HG03175 (cell line): Measurements from ENCODE around the gene RHOT1.
"Not testable (repeated sequence)": the region's sequence is repeated elsewhere in the genome, so short reads cannot be mapped to it uniquely, and the experiment has no call there.

Source experiments
- ATAC-seq: cut with Tn5 transposase; IDR thresholded peaks from one replicate; pipeline ENCODE4 v1.9.1; 2021; ENCODE audit warnings: mild to moderate bottlenecking, moderate library complexity; ENCODE audit not compliant: unreplicated experiment

The RHOT1 gene

DNA sequence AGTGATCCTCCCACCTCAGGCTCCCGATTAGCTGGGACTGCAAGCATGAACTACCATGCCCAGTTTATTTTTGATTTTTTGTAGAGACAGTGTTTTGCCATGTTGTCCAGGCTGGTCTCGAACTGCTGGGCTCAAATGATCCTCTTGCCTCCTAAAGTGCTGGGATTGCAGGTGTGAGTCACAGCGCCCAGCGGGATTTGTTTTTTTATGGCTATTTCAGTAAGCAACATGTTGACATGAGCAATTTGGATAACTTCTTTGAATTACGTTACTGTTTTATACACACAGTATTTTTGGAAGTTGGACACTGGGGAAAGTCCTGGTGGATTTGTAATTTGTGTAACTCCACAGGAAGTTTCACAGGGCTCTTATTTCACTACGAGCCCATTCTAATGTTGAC, 18.5 kb upstream of the RHOT1 start:
- ATAC-seq, result no peak

DNA sequence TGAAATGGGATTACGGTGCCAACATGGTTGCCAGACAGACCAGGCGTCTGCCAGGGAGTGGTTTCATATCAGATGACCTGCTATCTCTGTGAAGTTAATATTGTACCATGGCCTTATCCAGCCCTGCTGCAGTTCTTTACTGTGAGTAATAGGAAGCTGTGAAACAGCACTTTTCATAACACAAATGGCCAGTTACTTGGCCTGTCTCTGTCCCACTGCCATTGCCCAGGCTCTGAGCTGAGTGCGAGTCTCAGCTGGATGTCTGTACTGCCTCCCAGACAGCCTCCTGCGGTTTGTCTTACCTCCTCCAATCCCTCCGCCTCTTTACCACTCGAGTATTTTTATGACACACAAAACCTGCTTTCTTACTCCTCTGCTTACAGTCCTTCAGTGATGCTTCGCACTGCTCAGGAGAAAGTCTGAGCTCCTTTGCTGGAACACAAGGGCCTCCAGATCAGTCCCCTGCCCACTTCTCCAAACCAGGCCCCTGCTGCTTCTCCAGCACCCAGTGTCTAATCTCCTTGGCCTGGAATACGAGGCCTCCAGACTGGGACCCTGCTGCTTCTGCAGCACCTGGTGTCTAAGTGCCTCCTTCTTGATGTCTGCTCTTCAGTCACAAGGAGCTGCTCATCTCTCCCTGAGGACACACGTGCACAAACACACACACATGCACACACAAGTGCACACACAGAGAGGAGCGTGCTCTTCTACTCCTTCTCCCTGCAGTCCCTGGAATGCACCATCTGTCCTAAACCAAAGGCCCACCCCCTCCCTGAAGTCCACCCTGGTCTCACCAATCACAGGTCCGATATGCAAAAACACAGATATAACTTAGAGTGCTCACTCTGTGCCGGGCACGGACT, 17.1 kb upstream of the RHOT1 start:
- ATAC-seq, result no peak

DNA sequence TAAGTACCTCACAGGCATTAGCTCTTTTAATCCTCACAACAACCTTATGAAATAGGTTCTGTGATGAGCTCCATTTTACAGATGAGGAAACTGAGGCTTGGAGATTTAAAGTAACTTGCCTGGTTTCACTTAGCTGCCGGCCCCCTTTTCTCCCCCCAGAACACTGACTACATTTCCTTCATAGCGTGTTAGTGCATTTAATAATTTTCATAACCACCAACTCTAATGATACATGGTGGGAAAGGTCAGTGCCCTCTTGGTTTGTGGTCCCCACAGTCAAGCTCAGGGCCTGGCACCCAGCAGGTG, 16.5 kb upstream of the RHOT1 start:
- ATAC-seq, result no peak

DNA sequence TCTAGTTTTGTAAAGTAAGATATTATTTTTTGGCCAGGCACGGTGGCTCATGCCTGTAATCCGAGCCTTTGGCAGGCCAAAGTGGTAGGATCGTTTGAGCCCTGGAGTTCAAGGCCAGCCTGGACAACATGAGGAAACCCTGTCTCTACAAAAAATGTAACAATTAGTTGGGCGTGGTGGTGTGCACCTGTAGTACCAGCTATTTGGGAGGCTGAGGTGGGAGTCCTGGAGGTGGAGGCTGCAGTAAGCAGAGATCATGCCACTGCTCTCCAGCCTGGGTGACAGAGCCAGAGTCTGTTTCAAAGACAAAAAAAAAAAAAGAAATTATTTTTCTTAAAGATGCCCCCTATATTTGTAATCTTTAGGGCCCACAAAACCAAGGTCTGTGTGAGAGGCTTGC, 16.0 kb upstream of the RHOT1 start:
- ATAC-seq, result no peak

DNA sequence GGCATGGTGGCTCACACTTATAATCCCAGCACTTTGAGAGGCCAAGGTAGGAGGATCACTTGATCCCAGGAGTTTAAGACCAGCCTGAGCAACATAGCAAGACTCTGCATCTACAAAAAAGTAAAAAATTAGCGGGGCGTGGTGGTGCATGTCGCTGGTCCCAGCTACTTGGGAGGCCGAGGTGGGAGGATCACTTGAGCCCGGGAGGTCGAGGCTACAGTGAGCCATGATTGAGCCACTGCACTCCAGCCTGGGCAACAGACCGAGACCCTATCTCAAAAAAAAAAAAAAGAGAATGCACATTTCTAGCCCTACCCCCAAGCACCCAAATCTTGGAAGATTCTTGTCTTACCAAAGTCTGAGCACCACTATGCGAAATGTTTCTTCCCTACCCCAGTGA, 15.6 kb upstream of the RHOT1 start:
- ATAC-seq, result no peak

DNA sequence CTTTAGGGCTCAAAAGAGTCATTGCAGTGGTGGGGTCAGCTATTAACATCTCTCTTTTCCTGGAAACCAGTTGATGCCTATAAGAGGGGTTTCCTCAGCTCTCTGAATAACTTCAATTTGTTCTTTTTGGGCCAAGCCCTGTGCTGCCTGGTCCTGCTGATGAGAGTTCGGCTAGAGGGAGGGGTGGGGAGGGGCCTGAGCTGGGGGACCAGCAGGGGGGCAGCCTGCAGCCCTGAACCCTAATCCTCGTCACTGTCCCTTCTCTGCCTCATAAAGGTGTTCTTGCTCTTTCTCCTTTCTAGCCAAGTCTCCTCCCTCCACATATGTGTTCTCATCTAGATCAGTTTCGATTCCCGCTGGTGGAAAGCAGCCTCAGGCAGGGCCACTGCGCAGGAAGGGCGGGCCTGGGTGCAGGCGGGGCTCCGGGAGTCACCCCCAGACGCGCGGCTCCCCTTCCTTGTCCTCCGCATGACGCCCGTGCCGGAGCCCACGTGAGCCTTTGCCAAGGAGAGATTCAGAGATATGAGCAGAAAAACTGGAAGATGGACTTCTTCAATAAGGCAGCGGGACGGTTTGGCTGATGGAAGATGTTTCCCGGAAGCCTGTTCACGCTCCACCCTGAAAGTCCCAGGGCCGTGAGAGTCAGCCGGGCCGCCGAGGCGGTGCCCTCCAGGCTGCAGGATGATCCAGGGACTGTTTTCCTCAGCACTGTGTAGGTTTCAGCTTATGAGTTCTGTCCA, 15.0 kb upstream of the RHOT1 start:
- ATAC-seq, result peak; percentile 85

DNA sequence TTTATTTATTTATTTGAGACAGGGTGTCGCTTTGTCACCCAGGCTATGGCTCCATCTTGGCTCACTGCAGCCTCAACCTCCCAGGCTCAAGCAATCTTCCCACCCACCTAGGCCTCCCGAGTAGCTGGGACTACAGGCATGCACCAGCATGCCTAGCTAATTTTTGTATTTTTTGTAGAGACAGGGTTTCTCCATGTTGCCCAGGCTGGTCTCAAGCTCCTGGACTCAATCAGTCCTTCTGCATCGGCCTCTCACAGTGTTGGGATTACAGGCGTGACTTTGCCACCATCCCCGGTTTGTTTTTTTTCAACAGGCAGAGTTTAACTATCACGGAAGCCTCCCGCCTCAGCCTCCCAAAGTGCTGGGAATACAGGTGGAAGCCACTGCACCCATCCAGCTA, 13.8 kb upstream of the RHOT1 start:
- ATAC-seq, result not testable (repeated sequence)

DNA sequence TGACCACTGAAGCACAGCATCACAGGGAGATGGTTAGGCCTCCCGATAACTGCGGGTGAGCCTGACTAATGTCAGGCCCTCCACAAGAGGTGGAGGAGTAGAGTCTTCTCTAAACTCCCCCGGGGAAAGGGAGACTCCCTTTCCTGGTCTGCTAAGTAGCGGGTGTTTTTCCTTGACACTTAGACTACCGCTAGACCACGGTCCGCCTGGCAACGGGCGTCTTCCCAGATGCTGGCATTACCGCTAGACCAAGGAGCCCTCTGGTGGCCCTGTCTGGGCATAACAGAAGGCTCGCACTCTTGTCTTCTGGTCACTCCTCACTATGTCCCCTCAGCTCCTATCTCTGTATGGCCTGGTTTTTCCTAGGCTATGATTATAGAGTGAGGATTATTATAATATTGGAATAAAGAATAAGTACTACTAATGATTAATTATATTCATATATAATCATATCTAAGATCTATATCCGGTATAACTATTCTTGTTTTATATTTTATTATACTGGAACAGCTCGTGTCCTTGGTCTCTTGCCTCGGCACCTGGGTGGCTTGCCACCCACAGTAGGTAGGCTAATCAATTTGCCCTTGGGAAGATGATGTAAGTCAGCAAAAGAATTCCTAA, 6.7 kb upstream of the RHOT1 start:
- not testable (repeated sequence) for ATAC-seq

DNA sequence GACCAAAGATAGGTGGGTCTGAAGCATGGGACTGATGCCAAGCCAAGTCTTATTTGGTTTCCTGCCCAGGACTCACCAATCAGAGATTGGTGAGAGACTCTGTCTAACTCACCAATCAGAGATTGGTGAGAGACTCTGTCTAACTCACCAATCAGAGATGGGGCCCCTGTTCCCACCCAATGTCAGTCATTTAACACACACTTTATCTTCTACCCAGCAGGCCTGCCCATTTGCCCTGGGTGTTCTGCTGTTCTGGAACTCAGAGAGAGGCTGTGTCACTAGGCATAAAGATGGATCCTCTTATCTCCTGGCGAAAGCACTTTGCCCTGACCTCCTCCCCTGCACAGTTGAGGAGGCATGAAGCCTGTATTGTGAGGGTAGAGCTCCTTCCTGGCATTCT, 5.4 kb upstream of the RHOT1 start:
- ATAC-seq, result no peak

DNA sequence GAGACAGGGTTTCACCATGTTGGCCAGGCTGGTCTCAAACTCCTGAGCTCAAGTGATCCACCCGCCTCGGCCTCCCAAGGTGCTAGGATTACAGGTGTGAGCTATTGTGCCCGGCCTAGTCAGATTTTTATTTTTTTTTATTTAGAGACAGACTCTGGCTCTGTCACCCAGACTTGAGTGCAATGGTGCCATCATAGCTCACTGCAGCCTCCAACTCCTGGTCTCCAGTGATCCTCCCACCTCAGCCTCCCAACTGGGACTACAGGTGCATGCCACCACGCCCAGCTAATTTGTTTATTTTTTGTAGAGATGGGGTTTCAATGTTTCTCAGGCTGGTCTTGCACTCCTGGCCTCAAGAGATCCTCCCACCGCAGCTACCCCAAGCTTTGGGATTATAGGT, 2.8 kb upstream of the RHOT1 start:
- ATAC-seq, result not testable (repeated sequence)

DNA sequence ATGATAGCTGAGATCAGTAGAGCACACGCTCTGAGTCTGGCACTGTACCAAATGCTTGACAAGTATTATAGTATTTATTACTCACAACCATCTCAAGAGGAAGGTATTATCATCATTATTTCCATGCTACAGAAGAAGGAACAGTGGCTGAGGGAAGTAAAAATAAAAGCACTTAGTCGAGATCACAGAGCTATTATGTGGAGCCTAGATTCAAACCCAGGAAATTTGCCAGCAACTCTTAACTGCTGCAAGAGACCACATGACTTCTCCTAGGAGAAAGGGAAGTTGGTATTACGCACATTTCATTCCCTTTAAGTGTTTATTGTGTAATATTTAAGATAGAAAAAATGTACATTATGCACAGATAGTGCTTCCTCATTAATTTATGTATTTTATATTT, 1.0 kb upstream of the RHOT1 start:
- no peak for ATAC-seq

DNA sequence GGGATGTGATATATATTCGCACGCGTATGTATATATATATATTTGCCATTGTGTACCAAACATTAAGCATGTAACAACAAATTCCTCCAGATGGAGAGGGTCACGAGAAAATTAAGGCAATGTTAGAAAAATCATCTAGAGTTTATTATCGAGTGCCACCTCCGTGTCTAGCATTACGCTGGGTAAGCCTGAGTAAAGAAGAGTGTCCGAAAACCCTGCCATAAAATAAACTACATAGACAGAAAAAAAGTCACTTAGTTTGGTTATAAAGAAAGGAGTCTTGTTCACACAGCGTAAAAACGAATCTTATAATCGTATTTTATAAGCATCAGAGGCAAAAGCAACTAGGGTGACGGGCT, 644 bp upstream of the RHOT1 start:
- no peak for ATAC-seq

DNA sequence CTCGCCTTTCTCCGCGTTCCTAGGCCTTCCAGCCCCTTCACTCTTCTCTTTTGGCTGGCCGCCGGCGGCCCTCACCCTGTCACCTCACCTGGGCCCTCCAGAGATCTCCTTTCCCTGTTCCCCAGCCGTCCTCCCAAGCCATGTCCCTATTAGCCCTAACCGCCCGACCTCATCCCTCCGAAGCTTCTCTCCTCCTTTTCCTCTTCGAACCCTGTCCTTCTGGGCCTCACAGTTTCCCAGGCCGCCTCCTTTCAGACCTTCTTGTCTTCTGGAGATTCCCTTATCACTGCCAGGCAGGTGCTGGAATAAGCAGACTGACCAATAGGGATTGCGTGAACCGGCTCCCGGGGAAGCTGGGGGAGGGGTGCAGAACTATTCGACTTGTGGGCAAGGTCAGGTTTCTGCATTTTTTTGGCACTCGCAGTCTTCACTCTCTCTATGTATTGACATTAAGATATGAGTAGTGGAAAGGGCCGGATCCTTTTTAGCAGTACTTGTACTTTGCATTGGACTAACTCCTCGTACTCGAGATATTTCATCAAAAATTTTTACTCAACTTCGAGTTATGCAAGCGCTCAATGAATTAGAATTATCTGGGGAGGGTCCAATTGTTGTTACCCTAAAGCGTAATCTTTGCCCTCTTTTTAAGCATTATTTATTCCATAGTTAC, 690 bp downstream of the RHOT1 start:
- no peak for ATAC-seq

DNA sequence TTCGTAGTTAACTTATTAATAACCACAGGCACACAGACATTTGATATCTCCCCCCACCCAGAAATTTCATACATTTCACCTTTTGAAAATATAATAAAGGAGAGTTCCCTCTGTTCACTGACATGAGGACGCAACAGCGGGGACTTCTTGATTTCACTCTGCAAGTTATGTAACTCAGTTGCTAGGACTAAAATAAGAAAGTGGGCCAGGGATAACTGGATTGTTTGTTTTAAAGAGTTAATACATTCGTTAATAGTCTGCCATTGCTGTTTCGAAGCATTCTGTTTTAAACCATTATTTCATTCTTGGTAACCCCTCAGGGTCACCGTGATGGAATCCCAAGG, 1.2 kb downstream of the RHOT1 start:
- no peak for ATAC-seq

DNA sequence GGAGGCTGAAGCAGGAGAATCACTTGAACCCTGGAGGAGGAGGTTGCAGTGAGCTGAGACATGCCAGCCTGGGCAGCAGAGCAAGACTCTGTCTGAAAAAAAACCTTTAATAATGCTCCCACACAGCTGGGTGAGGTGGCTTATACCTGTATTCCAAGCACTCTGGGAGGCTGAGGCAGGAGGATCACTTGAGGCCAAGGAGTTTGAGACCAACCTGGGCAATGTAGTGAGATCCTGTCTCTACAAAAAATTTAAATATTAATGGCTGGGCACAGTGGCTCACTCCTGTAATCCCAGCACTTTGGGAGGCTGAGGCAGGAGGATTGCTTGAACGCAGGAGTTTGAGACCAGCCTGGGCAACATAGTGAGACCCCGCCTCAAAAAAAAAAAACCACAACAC, 2.1 kb downstream of the RHOT1 start:
- not testable (repeated sequence) for ATAC-seq

DNA sequence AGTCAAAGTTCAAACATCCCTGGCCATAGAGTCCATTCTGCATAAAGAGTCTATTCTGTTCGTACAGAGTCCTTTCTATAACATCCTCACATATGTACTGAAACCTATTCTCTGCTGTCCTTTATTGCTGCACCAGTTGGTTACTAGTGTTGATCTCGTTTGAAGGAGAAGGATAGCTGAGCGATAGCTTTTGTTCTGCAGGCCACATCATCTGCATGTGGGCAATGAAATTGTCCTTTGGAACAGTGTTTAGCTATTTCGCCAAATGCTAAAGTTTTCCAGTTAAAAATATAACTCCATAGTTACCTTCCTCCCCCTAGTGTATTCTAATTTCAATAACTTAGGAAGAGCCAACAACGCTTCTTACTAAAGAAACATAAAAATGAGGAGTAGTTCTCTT, 6.0 kb downstream of the RHOT1 start:
- ATAC-seq, result no peak

DNA sequence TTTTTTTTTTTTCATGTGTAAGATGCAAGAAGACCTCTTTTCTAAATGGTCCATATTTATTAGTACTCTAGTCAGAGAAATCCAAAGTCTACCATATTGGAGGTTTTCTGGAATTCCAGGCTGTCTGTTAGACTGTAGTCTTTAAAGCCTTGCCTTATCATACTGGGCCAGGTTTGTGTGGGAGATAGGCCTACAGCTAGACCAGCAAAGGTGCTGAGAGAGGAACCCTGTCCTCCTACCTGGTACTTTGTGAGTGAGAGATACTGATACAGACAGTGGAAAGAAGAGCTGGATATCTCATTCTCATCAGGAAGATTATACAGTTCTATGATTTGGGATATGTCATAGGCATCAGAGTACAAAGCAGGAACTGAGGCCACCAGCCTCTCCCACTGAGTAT, 8.1 kb downstream of the RHOT1 start:
- ATAC-seq, result no peak

DNA sequence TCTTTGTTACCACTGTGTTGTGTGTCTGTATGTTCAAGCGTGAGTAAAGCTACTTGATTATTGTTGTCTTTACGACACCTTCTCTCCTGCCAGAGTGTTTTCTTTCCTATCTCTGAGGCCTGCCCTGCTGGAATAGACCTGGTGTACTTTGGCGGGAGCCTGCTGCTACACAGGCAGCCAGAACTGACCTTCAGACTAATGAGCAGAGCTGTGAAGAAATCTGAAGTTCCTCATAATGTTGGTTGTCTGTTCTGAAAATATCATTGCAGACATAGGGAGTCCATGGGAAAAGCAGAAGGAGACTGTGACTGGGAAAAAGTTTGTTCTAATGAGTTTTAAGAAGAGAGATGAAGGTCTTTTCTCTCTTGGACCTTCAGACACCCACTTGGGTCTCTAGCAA, 9.8 kb downstream of the RHOT1 start:
- ATAC-seq, result no peak

DNA sequence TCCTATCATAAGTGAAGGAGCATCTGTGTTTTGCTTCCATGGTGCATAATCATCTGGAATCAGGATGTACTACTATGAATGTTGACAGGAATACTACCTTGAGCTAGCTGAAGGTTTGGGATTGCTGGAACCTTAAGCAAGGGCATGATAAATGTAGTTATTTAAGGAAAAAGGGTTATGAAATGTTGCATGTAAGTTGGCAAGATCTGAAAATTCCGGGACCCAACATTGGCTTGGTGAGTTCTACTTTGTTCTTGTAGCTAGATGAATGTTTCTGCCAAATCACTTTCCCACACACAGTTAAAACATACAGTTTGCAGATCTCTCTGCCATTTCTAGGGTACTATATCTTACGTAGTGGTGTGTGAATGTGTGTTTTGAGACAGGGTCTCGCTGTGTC, 13.6 kb downstream of the RHOT1 start:
- ATAC-seq, result no peak

DNA sequence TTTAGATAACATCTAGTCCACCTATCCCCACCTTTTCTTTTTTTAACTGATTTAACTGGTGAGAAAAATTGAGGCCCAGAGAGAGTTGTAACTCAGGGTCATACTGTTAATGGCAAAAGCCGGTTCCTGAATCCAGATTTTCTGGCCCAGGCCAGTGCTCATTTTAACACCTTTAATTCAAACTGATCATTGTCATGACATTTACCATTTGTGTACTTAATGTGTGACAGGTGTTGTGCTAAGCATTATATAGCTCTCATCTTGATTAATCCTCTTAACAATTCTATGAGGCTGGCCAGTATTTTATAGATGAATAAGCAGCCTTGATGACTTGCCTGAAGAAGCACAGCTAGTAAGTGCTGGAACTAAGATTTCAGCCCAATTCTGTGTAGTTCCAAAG, 14.4 kb downstream of the RHOT1 start:
- no peak for ATAC-seq

DNA sequence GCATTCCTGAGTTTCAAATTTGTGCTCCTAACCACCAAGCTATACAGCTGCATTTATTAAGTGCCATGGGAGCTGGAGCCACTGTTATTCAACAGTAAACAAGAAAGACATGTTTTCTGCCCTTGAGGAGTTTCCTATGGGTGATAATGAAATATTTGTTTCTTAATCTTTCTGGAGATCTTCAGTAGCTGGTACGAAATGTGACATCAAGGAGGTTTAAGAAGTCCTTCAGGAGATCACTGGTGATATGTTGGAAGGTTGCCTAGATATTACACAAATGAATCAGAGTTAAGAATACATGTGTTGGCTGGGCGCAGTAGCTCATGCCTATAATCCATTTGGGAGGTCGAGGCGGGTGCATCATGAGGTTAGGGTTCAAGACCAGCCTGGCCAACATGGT, 14.9 kb downstream of the RHOT1 start:
- no peak for ATAC-seq
